ENCODE measurements around the gene ALDH16A1. TPM values are rescaled to one million over a fixed set of nuclear protein-coding genes. Genes with fewer than 3 reads are reported as not detected.
"Not testable (repeated sequence)": the region's sequence is repeated elsewhere in the genome, so short reads cannot be mapped to it uniquely, and the experiment has no call there.

ALDH16A1 gene
- total and polyA plus RNA-seq, 2 donors = 28.5 to 51.6 TPM

DNA sequence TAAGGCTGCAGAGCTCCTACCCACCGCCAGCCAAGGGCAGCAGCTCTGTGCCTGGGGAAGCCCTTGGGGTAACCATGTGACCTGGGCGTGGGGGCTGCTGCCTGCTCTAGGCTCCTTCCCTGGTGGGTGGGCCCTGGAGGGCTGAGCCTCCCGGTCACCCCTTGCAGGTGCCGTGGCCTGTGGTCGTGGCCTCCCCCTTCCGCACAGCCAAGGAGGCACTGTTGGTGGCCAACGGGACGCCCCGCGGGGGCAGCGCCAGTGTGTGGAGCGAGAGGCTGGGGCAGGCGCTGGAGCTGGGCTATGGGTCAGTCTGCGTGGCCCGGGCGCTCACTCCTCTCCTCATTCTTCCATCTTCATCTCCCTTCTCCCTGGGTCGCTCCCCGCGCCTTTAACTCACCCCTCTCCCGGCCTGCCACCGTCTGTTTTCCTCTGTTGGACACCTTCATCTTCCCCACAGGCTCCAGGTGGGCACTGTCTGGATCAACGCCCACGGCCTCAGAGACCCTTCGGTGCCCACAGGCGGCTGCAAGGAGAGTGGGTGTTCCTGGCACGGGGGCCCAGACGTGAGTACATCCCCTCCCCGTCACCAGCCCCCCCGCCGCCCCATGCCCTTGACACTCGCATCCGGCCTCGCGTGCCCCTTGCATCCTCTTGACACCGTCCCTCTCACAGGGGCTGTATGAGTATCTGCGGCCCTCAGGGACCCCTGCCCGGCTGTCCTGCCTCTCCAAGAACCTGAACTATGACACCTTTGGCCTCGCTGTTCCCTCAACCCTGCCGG is 11.1 kb downstream of the ALDH16A1 start:
- H3K27ac ChIP-seq (ENCODE audit: low read depth in 1 of 2, low read length in 1 of 2) = no peak overlapping the region
- DNase-seq (ENCODE audit: low read depth in 6 of 9, low spot score in 9 of 9) = no peak

DNA sequence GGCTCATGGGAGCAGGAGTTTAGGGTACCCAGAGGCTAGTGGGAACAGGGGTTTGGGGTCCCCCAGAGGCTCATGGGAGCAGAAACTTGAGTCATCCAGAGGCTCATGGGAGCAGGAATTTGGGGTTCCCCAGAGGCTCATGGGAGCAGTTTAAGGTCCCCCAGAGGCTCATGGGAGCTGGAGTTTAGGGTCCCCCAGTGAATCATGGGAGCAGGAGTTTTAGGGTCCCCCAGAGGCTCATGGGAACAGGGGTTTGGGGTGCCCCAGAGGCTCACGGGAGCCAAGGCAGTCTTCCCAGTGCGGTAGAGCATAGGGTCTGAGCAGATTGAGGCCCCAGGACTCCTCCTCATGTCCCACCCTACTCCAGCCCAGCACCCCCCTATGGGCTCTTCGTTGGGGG is 12.3 kb downstream of the ALDH16A1 start:
- DNase-seq (ENCODE audit: low read depth in 6 of 9, low spot score in 9 of 9) = no peak
- Histone ChIP-seq H3K4me1 (ENCODE audit: control insufficient read depth in 2 of 2, insufficient read depth in 2 of 2, low read length in 2 of 2) (peaks cover 8 to 23% of the 10 kb centered on the region in 2 donors), H3K27me3 (ENCODE audit: control insufficient read depth in 2 of 2, insufficient read depth in 1 of 2, low read length in 1 of 2) (no peaks in the 10 kb centered on the region), H3K9me3 (ENCODE audit: control insufficient read depth in 2 of 2, insufficient read depth in 1 of 2, low read length in 1 of 2) (no peaks in the 10 kb centered on the region), H3K36me3 (ENCODE audit: control insufficient read depth in 2 of 2, insufficient read depth in 2 of 2, low read length in 1 of 2) (peaks cover 31 to 56% of the 10 kb centered on the region in 2 donors), H3K4me3 (ENCODE audit: low read length in 2 of 2) (no peak overlapping the region), H3K27ac (ENCODE audit: low read depth in 1 of 2, low read length in 1 of 2) (no peak overlapping the region)
- over 99% methylated on average over 3 of the region's 3 CpGs for WGBS

More for the DNA sequence above, 11.1 kb downstream of the ALDH16A1 start:
- 98% methylated on average over 39 of the region's 39 CpGs for WGBS
- peaks cover 31 to 62% of the 10 kb centered on the region in 2 donors for H3K36me3 ChIP-seq (ENCODE audit: control insufficient read depth in 2 of 2, insufficient read depth in 2 of 2, low read length in 1 of 2)
- H3K4me1 ChIP-seq (ENCODE audit: control insufficient read depth in 2 of 2, insufficient read depth in 2 of 2, low read length in 2 of 2) = peaks cover 0 to 12% of the 10 kb centered on the region in 2 donors
- H3K4me3 ChIP-seq (ENCODE audit: low read length in 2 of 2) = no peak overlapping the region
- no peaks in the 10 kb centered on the region for H3K27me3 ChIP-seq (ENCODE audit: control insufficient read depth in 2 of 2, insufficient read depth in 1 of 2, low read length in 1 of 2)
- no peaks in the 10 kb centered on the region for H3K9me3 ChIP-seq (ENCODE audit: control insufficient read depth in 2 of 2, insufficient read depth in 1 of 2, low read length in 1 of 2)

DNA sequence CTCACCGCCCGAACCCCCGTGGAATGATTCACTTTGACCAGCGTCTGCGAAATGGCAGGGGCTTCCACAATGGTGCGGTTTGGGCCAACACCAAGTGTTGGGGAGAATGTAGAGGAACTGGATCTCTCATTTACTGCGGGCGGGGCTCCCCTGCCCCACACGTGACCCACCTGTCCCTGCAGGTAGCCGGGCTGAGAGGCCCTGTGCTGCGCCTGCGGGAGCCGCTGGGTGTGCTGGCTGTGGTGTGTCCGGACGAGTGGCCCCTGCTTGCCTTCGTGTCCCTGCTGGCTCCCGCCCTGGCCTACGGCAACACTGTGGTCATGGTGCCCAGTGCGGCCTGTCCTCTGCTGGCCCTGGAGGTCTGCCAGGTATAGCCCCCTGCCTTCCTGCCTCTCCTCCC is 15.2 kb downstream of the ALDH16A1 start:
- H3K9me3 ChIP-seq (ENCODE audit: control insufficient read depth in 2 of 2, insufficient read depth in 1 of 2, low read length in 1 of 2) = peaks cover 0 to 3% of the 10 kb centered on the region in 2 donors
- H3K27ac ChIP-seq (ENCODE audit: low read depth in 1 of 2, low read length in 1 of 2) = peak overlapping the region; percentile 76 to 77
- 93% methylated on average over 19 of the region's 19 CpGs for WGBS
- H3K36me3 ChIP-seq (ENCODE audit: control insufficient read depth in 2 of 2, insufficient read depth in 2 of 2, low read length in 1 of 2) = peaks cover 26 to 41% of the 10 kb centered on the region in 2 donors
- no peaks in the 10 kb centered on the region for H3K27me3 ChIP-seq (ENCODE audit: control insufficient read depth in 2 of 2, insufficient read depth in 1 of 2, low read length in 1 of 2)
- no peak overlapping the region for H3K4me3 ChIP-seq (ENCODE audit: low read length in 2 of 2)
- H3K4me1 ChIP-seq (ENCODE audit: control insufficient read depth in 2 of 2, insufficient read depth in 2 of 2, low read length in 2 of 2) = peaks cover 20 to 44% of the 10 kb centered on the region in 2 donors
- no peak for DNase-seq (ENCODE audit: low read depth in 6 of 9, low spot score in 9 of 9)

DNA sequence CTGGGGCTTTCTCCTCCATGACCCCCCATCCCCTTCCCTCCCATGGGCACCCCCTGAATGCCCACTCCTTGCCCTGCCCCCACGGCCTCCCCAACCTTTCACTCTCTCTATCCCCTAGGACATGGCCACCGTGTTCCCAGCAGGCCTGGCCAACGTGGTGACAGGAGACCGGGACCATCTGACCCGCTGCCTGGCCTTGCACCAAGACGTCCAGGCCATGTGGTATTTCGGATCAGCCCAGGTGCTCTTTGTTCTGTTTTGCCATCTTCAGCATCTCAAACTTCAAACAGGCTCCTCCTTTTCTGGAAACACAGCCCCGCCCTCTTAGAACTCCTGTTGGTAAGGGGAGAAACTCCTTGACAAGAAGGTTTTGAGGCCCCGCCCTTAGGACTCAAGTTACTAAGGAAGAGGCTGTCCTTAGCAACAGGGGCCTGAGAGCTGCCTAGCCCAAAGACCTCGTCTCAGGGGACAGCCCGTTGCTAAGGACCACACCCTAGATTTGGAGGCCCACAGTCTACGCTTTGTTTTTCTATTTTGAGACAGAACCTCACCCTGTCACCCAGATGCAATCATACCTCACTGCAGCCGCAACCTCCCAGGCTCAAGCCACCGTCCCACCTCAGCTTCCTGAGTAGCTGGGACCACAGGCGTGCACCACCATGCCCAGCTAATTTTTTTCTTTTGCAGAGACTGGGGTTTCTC is 15.9 kb downstream of the ALDH16A1 start:
- 62% methylated on average over 15 of the region's 15 CpGs for WGBS
- H3K27ac ChIP-seq (ENCODE audit: low read depth in 1 of 2, low read length in 1 of 2) = peak overlapping the region; percentile 76 to 77
- H3K4me1 ChIP-seq (ENCODE audit: control insufficient read depth in 2 of 2, insufficient read depth in 2 of 2, low read length in 2 of 2) = peaks cover 24 to 51% of the 10 kb centered on the region in 2 donors
- DNase-seq (ENCODE audit: low read depth in 6 of 9, low spot score in 9 of 9) = peak in 5 of 9 donors; percentile 41 to 83 (median 56)
- H3K4me3 ChIP-seq (ENCODE audit: low read length in 2 of 2) = no peak overlapping the region
- no peaks in the 10 kb centered on the region for H3K27me3 ChIP-seq (ENCODE audit: control insufficient read depth in 2 of 2, insufficient read depth in 1 of 2, low read length in 1 of 2)
- peaks cover 0 to 6% of the 10 kb centered on the region in 2 donors for H3K9me3 ChIP-seq (ENCODE audit: control insufficient read depth in 2 of 2, insufficient read depth in 1 of 2, low read length in 1 of 2)
- H3K36me3 ChIP-seq (ENCODE audit: control insufficient read depth in 2 of 2, insufficient read depth in 2 of 2, low read length in 1 of 2) = peaks cover 23 to 37% of the 10 kb centered on the region in 2 donors

DNA sequence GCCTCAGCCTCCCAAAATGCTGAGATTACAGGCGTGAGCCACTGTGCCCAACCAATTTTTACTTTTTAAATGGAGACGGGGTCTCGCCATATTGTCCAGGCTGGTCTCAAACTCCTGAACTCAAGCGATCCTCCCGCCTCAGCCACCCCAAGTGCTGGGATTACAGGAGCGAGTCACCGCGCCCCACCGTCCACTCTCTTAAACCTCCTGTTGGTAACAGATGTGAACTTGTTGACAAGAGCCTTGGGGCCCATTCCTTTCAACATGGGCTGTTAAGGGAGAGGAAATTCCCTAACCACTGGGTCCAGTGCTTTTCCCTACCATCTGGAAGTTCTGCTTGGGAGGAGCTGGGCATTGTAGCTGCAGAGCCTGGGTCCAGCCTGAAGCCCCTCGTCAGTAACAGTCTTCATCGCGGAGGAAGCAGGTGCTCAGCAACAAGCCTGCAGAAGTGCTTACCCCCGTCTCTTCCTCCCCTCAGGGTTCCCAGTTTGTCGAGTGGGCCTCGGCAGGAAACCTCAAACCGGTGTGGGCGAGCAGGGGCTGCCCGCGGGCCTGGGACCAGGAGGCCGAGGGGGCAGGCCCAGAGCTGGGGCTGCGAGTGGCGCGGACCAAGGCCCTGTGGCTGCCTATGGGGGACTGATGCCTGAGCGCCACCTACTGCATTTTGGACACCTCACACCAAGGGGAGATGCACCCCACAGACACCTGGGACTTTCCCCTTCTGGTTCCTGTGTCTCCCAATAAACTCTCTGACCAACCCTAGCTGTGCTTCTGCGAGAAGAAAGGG is 17.0 kb downstream of the ALDH16A1 start:
- H3K36me3 ChIP-seq (ENCODE audit: control insufficient read depth in 2 of 2, insufficient read depth in 2 of 2, low read length in 1 of 2) = peaks cover 15 to 26% of the 10 kb centered on the region in 2 donors
- 28% methylated on average over 25 of the region's 25 CpGs for WGBS
- DNase-seq (ENCODE audit: low read depth in 6 of 9, low spot score in 9 of 9) = peak in 7 of 9 donors; percentile 39 to 87 (median 60)
- peaks cover 0 to 10% of the 10 kb centered on the region in 2 donors for H3K9me3 ChIP-seq (ENCODE audit: control insufficient read depth in 2 of 2, insufficient read depth in 1 of 2, low read length in 1 of 2)
- H3K4me1 ChIP-seq (ENCODE audit: control insufficient read depth in 2 of 2, insufficient read depth in 2 of 2, low read length in 2 of 2) = peaks cover 24 to 58% of the 10 kb centered on the region in 2 donors
- no peaks in the 10 kb centered on the region for H3K27me3 ChIP-seq (ENCODE audit: control insufficient read depth in 2 of 2, insufficient read depth in 1 of 2, low read length in 1 of 2)
- peak overlapping the region; percentile 10 to 16 for H3K4me3 ChIP-seq (ENCODE audit: low read length in 2 of 2)
- peak overlapping the region; percentile 19 to 91 for H3K27ac ChIP-seq (ENCODE audit: low read depth in 1 of 2, low read length in 1 of 2)

DNA sequence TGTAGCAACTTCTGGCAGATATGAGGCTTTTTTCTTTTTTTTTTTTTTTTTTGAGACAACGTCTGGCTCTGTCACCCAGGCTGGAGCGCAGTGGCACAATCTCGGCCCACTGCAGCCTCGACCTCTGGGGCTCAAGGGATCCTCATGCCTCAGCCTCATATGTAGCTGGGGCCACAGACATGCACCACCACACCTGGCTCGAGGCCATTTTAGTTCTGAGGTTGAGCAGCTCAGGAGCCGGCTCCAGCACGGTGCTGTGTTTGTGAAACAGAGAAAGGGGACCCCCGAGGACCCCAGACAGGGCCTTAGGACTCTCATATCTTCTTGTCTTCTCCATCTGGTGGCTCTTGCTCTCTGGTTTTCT is 17.6 kb downstream of the ALDH16A1 start:
- Histone ChIP-seq H3K36me3 (ENCODE audit: control insufficient read depth in 2 of 2, insufficient read depth in 2 of 2, low read length in 1 of 2) (peaks cover 10 to 22% of the 10 kb centered on the region in 2 donors), H3K27me3 (ENCODE audit: control insufficient read depth in 2 of 2, insufficient read depth in 1 of 2, low read length in 1 of 2) (no peaks in the 10 kb centered on the region), H3K4me3 (ENCODE audit: low read length in 2 of 2) (no peak overlapping the region), H3K27ac (ENCODE audit: low read depth in 1 of 2, low read length in 1 of 2) (peak overlapping the region; percentile 31 to 91), H3K9me3 (ENCODE audit: control insufficient read depth in 2 of 2, insufficient read depth in 1 of 2, low read length in 1 of 2) (peaks cover 0 to 10% of the 10 kb centered on the region in 2 donors), H3K4me1 (ENCODE audit: control insufficient read depth in 2 of 2, insufficient read depth in 2 of 2, low read length in 2 of 2) (peaks cover 27 to 64% of the 10 kb centered on the region in 2 donors)
- 59% methylated on average over 8 of the region's 8 CpGs for WGBS
- no peak for DNase-seq (ENCODE audit: low read depth in 6 of 9, low spot score in 9 of 9)

DNA sequence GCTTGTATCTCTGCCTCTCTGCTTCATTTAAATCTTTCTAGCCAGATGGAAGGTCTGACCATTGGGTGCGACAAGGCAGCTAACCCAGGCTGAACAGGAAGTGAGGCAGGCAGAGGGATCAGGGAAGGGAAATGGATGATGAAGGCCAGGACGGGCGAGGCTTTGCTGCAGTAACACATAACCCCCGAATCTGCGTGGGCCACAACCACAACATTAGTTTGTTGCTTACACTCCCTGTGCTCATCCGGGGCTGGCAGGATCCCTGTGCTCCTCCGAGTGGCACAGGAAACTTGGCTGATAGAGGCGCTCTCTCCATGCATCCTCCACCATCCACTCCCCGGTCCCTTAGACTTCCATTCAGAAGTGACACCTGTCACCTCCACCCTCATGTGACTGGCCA is 19.9 kb downstream of the ALDH16A1 start:
- no peaks in the 10 kb centered on the region for H3K27me3 ChIP-seq (ENCODE audit: control insufficient read depth in 2 of 2, insufficient read depth in 1 of 2, low read length in 1 of 2)
- no peak overlapping the region for H3K4me3 ChIP-seq (ENCODE audit: low read length in 2 of 2)
- peaks cover 4 to 9% of the 10 kb centered on the region in 2 donors for H3K36me3 ChIP-seq (ENCODE audit: control insufficient read depth in 2 of 2, insufficient read depth in 2 of 2, low read length in 1 of 2)
- WGBS = 79% methylated on average over 9 of the region's 9 CpGs
- H3K9me3 ChIP-seq (ENCODE audit: control insufficient read depth in 2 of 2, insufficient read depth in 1 of 2, low read length in 1 of 2) = peaks cover 0 to 10% of the 10 kb centered on the region in 2 donors
- DNase-seq (ENCODE audit: low read depth in 6 of 9, low spot score in 9 of 9) = no peak
- peaks cover 27 to 76% of the 10 kb centered on the region in 2 donors for H3K4me1 ChIP-seq (ENCODE audit: control insufficient read depth in 2 of 2, insufficient read depth in 2 of 2, low read length in 2 of 2)
- H3K27ac ChIP-seq (ENCODE audit: low read depth in 1 of 2, low read length in 1 of 2) = peak overlapping the region; percentile 10 to 95

DNA sequence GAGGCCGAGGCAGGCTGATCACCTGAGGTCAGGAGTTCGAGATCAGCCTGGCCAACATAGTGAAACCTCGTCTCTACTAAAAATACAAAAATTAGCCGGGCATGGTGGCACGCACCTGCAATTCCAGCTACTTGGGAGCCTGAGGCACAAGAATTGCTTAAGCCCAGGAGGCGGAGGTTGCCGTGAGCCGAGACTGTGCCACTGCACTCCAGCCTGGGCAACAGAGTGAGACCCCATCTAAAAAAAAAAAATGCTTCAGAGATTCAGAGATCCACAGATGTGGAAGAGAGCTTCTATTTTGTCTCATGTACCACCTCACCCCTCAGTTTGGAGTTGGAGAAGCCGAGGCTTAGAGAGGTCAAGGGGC is 20.5 kb downstream of the ALDH16A1 start:
- WGBS = 86% methylated on average over 9 of the region's 9 CpGs
- Histone ChIP-seq H3K27ac (ENCODE audit: low read depth in 1 of 2, low read length in 1 of 2) (peak overlapping the region; percentile 95 to 99), H3K4me3 (ENCODE audit: low read length in 2 of 2) (peak overlapping the region; percentile 76 to 88), H3K4me1 (ENCODE audit: control insufficient read depth in 2 of 2, insufficient read depth in 2 of 2, low read length in 2 of 2) (peaks cover 27 to 72% of the 10 kb centered on the region in 2 donors)
- not testable (repeated sequence) for H3K36me3 ChIP-seq (ENCODE audit: control insufficient read depth in 2 of 2, insufficient read depth in 2 of 2, low read length in 1 of 2); H3K27me3 ChIP-seq (ENCODE audit: control insufficient read depth in 2 of 2, insufficient read depth in 1 of 2, low read length in 1 of 2); H3K9me3 ChIP-seq (ENCODE audit: control insufficient read depth in 2 of 2, insufficient read depth in 1 of 2, low read length in 1 of 2); DNase-seq (ENCODE audit: low read depth in 6 of 9, low spot score in 9 of 9)
